ENCODE data around the gene ADAT2. TPM values are rescaled to one million over a fixed set of nuclear protein-coding genes. Genes with fewer than 3 reads are reported as not detected.

ADAT2 gene
- total and polyA plus RNA-seq, 10 of the 15 experiments (the other 5 are each of a cell fraction or from before 2014, with no cell fraction given) = 7.8 to 38.6 (median 17.3) TPM

GRCh38 chr6:143401068-143401446, 49.4 kb downstream of the ADAT2 start:
- FAIRE-seq (no peak), ATAC-seq (no peak), DNase-seq (ENCODE audit: low read depth, low spot score) (no peak)
- Histone ChIP-seq H2AFZ (ENCODE audit: control insufficient read depth, low read depth, low read length) (peak overlapping the region; percentile 41), H3K79me2 (ENCODE audit: control insufficient read depth, insufficient read depth, low read length) (no peaks in the 10 kb centered on the region), H3K9me3 (replicated peaks; ENCODE audit: control insufficient read depth, insufficient read depth, low read length) (no peaks in the 10 kb centered on the region), H3K4me2 (ENCODE audit: control insufficient read depth, insufficient read depth) (no peak overlapping the region), H3K36me3 (ENCODE audit: control insufficient read depth in 2 of 2, insufficient read depth in 2 of 2, low read length in 1 of 2) (no peaks in the 10 kb centered on the region), H3K27ac (ENCODE audit: control insufficient read depth, insufficient read depth) (no peak overlapping the region), H3K4me1 (ENCODE audit: control insufficient read depth, insufficient read depth, low read length) (peaks cover 5% of the 10 kb centered on the region), H3K9ac (ENCODE audit: control insufficient read depth, insufficient read depth, low read length) (no peak overlapping the region), H4K20me1 (ENCODE audit: control insufficient read depth, insufficient read depth) (no peaks in the 10 kb centered on the region), H3K4me3 (no peak overlapping the region), H3K27me3 (replicated peaks in 1 of 2; ENCODE audit: control insufficient read depth in 2 of 2, insufficient read depth in 2 of 2, low read length in 1 of 2) (no peaks in the 10 kb centered on the region)
- ChIA-PET POLR2A (interaction anchor here (0.6 kb wide), 1 partner anchor 1374 kb away, joined by 3 read pairs; no protein-coding TSS in a partner anchor), SMC1A (ENCODE audit: uncharacterized antibody, unreplicated experiment) (interaction anchor here (1.0 to 1.9 kb wide), 7 partner anchors 16 to 167 kb away, joined by 3 to 6 read pairs (median 4); no protein-coding TSS in a partner anchor), CTCF (interaction anchor here (1.7 to 2.3 kb wide), 3 partner anchors 14 to 26 kb away, joined by 8 to 10 read pairs (median 8); no protein-coding TSS in a partner anchor), RAD21 (ENCODE audit: unreplicated experiment) (interaction anchor here (0.7 to 2.3 kb wide), 3 partner anchors 26 to 34 kb away, joined by 3 to 7 read pairs (median 3); no protein-coding TSS in a partner anchor)
- intact Hi-C loops (cut with micrococcal nuclease; ENCODE audit: unreplicated experiment) = no loop called here
- BruUV-seq (replicated peaks) = no TSS peak
- 35% methylated on average over 1 of the region's 1 CpG for WGBS (ENCODE audit: insufficient coverage, insufficient replicate concordance, low lambda C conversion rate, missing lambda C conversion rate)
- in situ Hi-C loops (cut with MboI) = loop anchor here (25.0 kb wide), 1 partner anchor 714 kb away; no protein-coding TSS in a partner anchor
- TF ChIP-seq SKIL (IDR thresholded peaks at IDR 0.05; ENCODE audit: low read depth, poor library complexity, severe bottlenecking) (no peak), STAT3 (IDR thresholded peaks at IDR 0.05; ENCODE audit: low read depth, low read length) (no peak), PAX5 (IDR thresholded peaks at IDR 0.05; ENCODE audit: borderline replicate concordance, low read depth, low read length) (no peak), TAF1 (IDR thresholded peaks at IDR 0.05; ENCODE audit: borderline replicate concordance, low read depth, low read length) (no peak), NR2C1 (IDR thresholded peaks at IDR 0.05) (no peak), ZZZ3 (IDR thresholded peaks at IDR 0.05; ENCODE audit: control insufficient read depth, insufficient read length, low read depth) (no peak), MYB (IDR thresholded peaks at IDR 0.05; ENCODE audit: borderline replicate concordance, low read depth, low read length) (no peak), IKZF1 (conservative IDR thresholded peaks at IDR 0.05) (no peak), HSF1 (IDR thresholded peaks at IDR 0.05; ENCODE audit: low read depth, low read length) (no peak), MTA2 (IDR thresholded peaks at IDR 0.05; ENCODE audit: low read depth) (no peak), REST (IDR thresholded peaks at IDR 0.05; ENCODE audit: low read depth, low read length) (no peak), NFIC (IDR thresholded peaks at IDR 0.05; ENCODE audit: low read depth, low read length) (no peak), ZBTB4 (CRISPR knock-in tag; IDR thresholded peaks at IDR 0.05) (no peak), IRF4 (IDR thresholded peaks at IDR 0.05; ENCODE audit: low read depth, low read length) (no peak)

All from GM12878 (cell line).